ENCODE results near the gene ZNF224. TPM values are rescaled to one million over a fixed set of nuclear protein-coding genes. Genes with fewer than 3 reads are reported as not detected.
"Not testable (repeated sequence)": the region's sequence is repeated elsewhere in the genome, so short reads cannot be mapped to it uniquely, and the experiment has no call there.

ZNF224 gene
- total RNA-seq, 1 donor from 2014 or later: 5.8 TPM

DNA sequence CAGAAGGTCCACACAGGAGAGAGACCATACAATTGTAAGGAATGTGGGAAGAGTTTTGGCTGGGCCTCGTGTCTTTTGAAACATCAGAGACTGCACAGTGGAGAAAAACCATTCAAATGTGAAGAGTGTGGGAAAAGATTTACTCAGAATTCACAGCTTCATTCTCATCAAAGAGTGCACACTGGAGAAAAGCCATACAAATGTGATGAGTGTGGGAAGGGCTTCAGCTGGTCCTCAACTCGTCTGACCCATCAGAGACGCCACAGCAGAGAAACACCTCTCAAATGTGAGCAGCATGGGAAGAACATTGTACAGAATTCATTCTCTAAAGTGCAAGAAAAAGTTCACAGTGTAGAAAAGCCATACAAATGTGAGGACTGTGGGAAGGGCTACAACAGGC is 13.6 kb downstream of the ZNF224 start:
- DNase-seq (ENCODE audit: low read depth): no peak
- TF ChIP-seq, protein P1, sequence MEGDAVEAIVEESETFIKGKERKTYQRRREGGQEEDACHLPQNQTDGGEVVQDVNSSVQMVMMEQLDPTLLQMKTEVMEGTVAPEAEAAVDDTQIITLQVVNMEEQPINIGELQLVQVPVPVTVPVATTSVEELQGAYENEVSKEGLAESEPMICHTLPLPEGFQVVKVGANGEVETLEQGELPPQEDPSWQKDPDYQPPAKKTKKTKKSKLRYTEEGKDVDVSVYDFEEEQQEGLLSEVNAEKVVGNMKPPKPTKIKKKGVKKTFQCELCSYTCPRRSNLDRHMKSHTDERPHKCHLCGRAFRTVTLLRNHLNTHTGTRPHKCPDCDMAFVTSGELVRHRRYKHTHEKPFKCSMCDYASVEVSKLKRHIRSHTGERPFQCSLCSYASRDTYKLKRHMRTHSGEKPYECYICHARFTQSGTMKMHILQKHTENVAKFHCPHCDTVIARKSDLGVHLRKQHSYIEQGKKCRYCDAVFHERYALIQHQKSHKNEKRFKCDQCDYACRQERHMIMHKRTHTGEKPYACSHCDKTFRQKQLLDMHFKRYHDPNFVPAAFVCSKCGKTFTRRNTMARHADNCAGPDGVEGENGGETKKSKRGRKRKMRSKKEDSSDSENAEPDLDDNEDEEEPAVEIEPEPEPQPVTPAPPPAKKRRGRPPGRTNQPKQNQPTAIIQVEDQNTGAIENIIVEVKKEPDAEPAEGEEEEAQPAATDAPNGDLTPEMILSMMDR (conservative IDR thresholded peaks at IDR 0.05; ENCODE audit: low read depth, low read length): no peak
- H3K4me3 ChIP-seq (ENCODE audit: low read depth, low read length): no peak overlapping the region

DNA sequence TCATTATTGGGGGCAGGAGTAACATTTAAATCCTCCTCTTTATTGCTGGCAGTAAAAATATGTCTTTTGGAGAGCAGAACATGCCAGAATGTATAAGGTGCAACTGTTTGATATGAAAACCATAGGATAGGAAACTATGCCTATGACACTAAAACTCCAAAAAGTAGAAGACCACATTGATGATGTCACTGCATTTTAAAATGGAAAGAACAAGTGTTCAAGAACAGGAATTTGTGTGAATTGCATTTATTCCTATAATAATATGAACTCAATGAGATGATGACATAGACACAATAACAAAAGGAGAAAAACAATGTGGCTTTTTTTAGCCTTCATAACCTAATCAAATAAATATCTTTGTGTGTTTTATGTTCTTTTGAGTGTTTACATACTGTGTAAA is 15.3 kb downstream of the ZNF224 start:
- no peak overlapping the region for H3K4me3 ChIP-seq (ENCODE audit: low read depth, low read length)
- TF ChIP-seq, protein P1 (conservative IDR thresholded peaks at IDR 0.05; ENCODE audit: low read depth, low read length): no peak
- no peak for DNase-seq (ENCODE audit: low read depth)

DNA sequence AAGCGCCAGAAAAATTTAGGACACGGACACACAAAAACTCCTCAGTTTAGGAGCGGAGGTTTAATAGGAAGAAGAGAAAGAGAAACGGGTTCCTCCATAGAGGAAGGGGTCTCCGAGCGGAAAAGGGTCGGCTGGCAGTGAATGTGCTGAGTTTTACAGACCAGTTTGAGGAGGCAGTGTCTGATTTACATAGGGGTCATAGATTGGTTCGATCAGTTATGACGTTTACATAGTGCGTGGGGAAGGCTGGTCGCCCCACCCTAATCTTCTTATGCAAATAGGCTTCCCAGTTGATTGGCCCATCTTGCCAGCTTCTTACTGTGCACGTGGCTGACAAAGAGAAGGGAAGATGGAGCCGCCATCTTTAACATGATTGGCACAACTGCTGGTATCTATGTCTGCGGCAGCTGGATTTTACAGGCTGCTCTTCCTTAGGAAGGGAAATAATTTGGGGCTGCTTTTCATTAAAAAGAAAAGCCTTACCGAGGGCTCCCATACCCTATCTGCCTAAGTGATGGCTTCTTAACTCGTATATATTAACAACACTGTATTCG is 17.8 kb downstream of the ZNF224 start:
- no peak for DNase-seq (ENCODE audit: low read depth)
- peak overlapping the region; percentile 86 for H3K4me3 ChIP-seq (ENCODE audit: low read depth, low read length)
- TF ChIP-seq, protein P1 (conservative IDR thresholded peaks at IDR 0.05; ENCODE audit: low read depth, low read length): no peak

DNA sequence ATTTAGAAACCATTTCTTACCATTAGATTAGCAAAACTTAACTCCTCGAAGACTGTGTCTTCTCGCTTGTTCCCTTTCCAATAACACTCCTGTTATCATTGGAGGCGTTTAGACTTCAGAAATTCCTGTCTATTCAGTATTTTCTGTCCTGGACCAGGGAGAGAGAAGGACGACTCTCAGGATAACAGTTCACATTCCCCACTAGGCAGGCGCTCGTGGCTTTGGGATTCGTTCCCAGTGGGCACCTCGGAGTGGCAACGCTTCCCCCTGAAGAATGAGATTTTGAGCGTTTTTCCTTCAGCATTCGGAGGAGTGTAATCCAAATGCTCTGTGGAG is 18.6 kb downstream of the ZNF224 start:
- TF ChIP-seq, protein P1 (conservative IDR thresholded peaks at IDR 0.05; ENCODE audit: low read depth, low read length): no peak
- H3K4me3 ChIP-seq (ENCODE audit: low read depth, low read length): peak overlapping the region; percentile 86
- DNase-seq (ENCODE audit: low read depth): no peak

DNA sequence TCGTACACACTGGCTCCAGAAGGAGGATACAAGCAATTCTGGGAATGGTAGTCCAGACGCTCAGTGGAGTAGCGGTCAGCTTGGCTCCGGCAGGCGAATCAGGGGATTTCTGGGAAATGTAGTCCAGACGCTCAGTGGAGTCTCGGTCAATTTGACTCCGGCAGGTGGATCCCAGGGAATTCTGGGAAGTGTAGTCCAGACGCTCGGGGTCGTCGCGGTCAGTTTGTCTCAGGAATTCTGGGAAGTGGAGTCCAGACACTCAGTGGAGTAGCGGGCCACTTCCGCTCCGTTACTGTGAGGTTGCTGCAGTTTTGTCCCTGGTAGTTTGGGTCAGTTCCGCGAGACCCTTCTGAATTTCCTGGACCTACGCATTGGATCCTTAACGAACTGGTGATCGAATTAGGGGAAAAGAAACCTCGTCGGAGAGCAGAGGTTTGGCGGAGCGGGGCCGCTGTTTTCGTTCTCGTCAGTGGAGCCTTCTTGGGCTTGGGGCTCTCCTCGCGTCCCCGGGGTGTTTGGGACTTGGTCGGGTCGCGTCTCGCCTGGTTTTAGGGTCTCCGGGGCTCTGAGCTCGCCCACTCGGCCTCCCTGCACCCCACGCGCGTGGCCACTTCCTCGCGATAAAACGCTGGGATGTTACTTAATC is 19.1 kb downstream of the ZNF224 start, which contains the start of gene ZNF225:
Gene ZNF225 (plus strand): TSS at position 262 of the 646 bp plus-strand sequence. CDS start 2,429 bp downstream, outside the sequence.
- TF ChIP-seq, protein P1 (conservative IDR thresholded peaks at IDR 0.05; ENCODE audit: low read depth, low read length): no peak
- DNase-seq (ENCODE audit: low read depth): peak; percentile 92
- H3K4me3 ChIP-seq (ENCODE audit: low read depth, low read length): peak within 1 kb of the TSS; percentile 86

DNA sequence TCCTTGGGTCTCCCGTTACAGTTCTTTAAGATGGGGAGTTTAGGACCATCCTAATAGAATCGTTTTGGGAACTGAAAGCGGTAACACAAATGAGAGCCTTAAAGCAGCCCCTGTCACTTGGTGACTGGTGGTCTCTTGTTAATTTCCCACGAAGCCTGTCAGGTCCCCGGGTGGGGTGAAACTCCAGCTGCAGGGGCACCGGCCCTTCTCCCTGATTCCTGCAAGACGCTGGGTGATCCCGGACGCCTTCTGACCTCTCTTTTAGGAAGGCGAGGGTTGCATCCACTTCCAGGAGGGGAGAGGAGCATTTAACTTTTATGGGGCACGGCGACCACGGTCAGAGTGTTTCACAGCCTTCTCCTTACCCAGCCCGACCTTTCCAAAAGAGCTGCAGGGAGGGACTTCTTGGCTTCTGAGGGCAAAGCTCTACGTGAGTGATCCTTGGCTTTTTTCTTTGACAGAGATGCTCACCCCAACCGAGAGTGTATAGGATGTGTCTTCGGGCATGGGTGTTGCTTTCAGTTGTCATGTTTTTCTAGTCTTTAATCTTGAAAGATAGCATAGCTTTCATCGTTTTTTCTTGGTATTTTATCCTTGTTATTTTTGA is 19.7 kb downstream of the ZNF224 start:
- no peak for DNase-seq (ENCODE audit: low read depth)
- TF ChIP-seq, protein P1 (conservative IDR thresholded peaks at IDR 0.05; ENCODE audit: low read depth, low read length): no peak
- peak overlapping the region; percentile 86 for H3K4me3 ChIP-seq (ENCODE audit: low read depth, low read length)

DNA sequence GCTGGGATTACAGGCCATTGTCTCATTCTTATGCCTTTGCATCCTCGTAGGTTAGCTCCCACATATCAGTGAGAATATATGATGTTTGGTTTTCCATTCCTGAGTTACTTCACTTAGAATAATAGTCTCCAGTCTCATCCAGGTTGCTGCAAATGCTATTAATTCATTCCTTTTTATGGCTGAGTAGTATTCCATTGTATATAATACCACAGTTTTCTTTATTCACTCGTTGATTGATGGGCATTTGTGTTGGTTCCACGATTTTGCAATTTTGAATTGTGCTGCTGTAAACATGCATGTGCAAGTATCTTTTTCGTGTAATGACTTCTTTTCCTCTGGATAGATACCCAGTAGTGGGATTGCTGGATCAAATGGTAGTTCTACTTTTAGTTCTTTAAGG is 27.0 kb downstream of the ZNF224 start:
- not testable (repeated sequence) for DNase-seq (ENCODE audit: low read depth); H3K4me3 ChIP-seq (ENCODE audit: low read depth, low read length)

Measured in epithelial cell of proximal tubule (primary cell).